AG09319 (cell line): Measurements from ENCODE around the gene HELB.

ENCODE experiments used
- DNase-seq: peaks from one replicate; pipeline ENCODE4 v3.0.0-alpha.2; 2010; ENCODE audit warnings: low read depth; ENCODE audit errors: extremely low read depth
- TF ChIP-seq, protein P1 (sequence below): IDR thresholded peaks from 2 replicates; pipeline ENCODE4 v1.5.1; 2011; ENCODE audit warnings: low read depth, mild to moderate bottlenecking, inconsistent platforms, low read length, moderate library complexity

HELB gene

DNA sequence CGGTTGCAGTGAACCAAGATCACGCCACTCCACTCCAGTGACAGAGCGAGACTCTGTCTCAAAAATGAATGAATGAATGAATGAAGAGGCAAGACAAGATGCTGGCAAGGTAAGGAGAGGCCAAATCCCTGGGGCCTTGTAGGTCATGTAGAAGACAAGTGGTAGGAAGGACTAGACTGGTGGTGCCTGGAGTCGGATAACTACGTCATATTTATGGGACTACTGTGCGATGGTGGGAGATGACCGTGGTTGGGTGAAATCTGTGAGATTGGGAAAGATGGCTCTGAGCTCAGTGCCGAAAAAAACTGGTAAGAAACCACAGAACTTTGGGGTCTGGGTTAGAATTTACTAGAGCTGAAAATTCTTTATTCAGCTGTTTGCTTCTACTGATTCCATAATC is 50.6 kb downstream of the HELB start:
- no peak for DNase-seq
- TF ChIP-seq, protein P1, sequence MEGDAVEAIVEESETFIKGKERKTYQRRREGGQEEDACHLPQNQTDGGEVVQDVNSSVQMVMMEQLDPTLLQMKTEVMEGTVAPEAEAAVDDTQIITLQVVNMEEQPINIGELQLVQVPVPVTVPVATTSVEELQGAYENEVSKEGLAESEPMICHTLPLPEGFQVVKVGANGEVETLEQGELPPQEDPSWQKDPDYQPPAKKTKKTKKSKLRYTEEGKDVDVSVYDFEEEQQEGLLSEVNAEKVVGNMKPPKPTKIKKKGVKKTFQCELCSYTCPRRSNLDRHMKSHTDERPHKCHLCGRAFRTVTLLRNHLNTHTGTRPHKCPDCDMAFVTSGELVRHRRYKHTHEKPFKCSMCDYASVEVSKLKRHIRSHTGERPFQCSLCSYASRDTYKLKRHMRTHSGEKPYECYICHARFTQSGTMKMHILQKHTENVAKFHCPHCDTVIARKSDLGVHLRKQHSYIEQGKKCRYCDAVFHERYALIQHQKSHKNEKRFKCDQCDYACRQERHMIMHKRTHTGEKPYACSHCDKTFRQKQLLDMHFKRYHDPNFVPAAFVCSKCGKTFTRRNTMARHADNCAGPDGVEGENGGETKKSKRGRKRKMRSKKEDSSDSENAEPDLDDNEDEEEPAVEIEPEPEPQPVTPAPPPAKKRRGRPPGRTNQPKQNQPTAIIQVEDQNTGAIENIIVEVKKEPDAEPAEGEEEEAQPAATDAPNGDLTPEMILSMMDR, result no peak

DNA sequence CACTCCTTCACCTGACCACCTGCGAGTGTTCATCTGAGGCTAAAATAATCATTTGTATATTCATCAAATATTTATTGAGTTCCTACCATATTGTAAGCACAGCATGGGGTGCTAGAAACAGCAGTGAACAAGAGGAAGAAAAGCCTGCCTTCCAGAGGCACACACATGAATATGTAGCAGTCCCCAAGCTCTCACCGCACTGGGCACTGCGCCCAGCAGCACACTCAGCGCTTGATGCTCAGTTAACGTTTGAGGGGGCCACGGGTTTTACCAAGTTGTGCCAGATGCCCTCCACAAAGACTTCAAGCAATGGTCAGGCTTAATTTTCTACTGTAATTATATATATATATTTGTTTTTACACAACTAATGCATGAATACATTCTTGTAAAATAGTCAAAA is 52.0 kb downstream of the HELB start:
- no peak for DNase-seq

DNA sequence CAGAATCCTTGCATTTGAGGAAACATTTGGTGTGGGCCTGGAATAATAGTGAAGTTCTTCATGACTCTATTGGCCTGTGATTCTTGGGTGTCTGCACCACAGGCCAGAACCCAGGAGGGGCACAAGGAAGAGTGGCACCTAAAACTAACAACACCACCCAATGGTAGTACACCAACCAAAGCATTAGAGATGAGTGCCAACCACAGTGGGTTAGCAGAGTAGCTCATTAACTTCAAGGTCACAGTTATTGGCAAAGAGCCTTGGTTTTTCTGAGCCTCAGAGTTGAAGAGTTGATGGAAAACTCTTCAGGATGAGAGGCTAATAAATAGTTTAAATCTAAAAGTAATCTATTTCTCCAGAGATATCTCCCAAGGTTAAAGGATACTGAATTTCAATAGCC is 57.0 kb downstream of the HELB start:
- TF ChIP-seq, protein P1, result no peak
- no peak for DNase-seq

More for the DNA sequence above, 52.0 kb downstream of the HELB start:
- TF ChIP-seq, protein P1, result no peak

DNA sequence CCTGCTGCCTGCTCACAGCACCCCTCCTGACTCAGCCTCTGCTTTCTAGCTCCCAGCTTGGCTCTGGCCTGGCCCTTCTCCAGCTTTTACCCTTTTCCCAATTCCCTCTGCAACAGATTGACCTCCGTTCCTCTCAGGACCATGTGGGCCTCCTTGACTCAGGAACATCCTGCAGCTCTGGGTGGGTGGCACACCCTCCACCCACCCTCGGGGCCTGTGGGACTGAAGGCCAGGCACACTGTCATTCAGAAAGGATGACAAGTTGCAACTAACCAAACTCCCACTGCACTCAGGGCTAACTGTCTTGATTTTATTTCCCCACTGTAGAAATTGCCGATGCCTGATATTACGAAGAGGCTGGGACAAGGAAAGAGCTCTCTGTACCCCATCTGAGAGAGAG is 59.4 kb downstream of the HELB start:
- TF ChIP-seq, protein P1, result no peak
- no peak for DNase-seq

DNA sequence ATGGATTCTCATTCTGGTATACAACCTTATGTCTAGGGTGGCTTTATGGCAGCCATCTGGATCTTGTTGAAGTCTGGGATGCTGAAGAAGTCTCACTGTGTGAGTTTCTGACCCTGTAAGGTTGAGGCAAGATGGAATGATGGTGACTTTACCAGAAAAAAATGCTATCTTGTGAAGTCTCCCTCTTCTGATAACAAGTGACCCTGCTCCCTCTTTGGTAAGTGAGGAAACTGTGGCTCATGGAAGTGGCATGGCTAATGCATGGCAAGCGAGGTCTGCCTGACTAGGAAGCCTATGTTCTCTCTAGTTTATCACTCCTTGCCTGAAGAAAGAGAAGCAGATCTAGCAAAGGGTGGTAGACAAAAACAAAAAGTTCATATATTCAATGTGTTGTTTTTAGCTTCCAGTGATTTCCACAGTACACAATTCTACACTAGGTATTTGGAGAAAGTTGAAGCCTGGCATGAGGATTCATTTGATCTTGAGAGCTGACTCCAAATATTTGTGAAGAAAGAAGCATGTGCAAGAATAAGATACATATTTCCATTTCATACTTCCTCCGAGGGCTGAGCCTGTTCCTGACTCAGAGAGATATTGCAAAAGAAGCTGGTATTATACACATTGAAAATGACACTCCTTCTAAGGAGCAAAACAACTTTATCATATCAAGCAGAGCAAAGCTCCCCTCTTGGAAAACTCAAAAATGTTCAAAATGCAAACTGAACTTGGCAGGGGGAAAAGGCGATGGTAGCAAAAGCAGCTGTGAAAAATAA is 63.6 kb downstream of the HELB start:
- DNase-seq, result no peak
- TF ChIP-seq, protein P1, result no peak

DNA sequence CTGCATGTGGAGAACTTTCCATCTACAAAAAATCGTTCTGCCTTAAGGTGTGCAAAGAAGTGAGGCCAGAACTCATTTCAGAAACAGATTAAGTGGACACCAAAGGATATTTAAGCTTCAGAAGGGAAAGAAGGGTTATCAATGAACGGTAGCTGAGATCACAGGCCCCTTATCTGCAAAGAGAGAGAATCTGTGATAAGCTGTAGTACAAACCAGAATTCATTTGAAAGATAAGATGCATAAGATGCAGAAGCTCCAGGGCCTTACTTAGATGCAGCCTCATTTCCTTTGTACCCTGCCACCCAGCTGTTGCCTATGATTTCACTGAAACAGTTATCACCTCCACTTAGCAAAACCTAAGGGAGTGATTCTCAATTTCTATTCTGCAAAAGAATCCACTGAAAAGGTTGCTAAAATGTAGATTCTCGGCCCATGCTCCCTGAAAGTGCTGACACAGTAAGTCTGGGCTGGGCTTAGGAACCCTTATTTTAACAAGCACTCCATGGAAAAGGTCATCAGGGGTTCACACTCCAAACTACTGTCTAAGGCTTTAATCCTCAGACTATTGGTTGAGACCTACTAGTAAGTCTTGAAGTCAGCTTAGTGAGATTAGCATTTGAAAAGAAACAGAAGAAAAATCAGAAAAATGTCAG is 64.8 kb downstream of the HELB start:
- TF ChIP-seq, protein P1, result no peak
- DNase-seq, result no peak

DNA sequence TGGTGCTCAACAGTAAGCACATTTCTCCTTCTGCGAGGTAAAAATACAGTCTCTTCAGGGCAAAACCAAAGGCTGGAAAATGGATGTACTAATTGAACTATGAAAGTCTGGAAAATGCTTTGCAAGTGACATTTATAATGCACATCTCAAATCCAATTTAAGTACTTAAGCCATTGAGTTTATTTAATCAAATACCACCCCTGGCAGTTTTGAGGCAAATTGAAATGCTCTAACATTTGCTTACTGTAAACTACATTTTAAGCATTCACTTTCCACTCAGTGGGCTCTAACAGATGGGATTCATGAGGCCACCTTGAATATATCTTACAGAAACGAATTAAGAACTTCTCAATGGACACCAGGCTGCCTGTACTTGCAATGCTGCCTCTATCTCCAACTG is 69.7 kb downstream of the HELB start:
- TF ChIP-seq, protein P1, result no peak

More for the DNA sequence above, 69.7 kb downstream of the HELB start:
- DNase-seq, result no peak
